Breast epithelium (tissue), 3 donors: ENCODE data around the gene MUC2.

ENCODE experiments used
- POLR2AphosphoS5 ChIP-seq, 3 donors: sonication (generic); formaldehyde crosslinking; IDR thresholded peaks; one replicate each; pipeline ENCODE4 v1.6.1; 2017; ENCODE audit warnings: antibody characterized with exemption in 3 of 3
- TF ChIP-seq, protein P1 (sequence below), 3 donors: fragments of 450-650 bp; IDR thresholded peaks; one replicate each; pipeline ENCODE4 v1.5.1; 2016 to 2017; ENCODE audit warnings: antibody characterized with exemption in 3 of 3, mild to moderate bottlenecking in 3 of 3, moderate library complexity in 3 of 3

DNA sequence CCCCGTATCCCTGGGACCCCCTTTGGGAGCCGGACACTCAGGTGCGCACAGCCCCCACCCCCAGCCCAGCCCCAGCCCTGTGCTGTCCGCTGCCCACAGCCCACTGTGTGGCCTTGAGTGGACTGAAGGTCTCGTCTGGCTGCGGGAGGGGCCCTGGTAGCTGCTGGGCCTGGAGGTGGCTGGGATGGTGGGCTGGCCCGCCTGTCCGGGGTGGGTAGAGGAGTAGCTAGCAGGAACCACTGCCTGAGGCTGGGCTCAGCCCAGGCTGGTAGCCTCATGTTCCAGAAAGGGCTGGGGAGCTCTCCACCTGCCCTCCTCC is 33.6 kb upstream of the MUC2 start:
- TF ChIP-seq, protein P1, sequence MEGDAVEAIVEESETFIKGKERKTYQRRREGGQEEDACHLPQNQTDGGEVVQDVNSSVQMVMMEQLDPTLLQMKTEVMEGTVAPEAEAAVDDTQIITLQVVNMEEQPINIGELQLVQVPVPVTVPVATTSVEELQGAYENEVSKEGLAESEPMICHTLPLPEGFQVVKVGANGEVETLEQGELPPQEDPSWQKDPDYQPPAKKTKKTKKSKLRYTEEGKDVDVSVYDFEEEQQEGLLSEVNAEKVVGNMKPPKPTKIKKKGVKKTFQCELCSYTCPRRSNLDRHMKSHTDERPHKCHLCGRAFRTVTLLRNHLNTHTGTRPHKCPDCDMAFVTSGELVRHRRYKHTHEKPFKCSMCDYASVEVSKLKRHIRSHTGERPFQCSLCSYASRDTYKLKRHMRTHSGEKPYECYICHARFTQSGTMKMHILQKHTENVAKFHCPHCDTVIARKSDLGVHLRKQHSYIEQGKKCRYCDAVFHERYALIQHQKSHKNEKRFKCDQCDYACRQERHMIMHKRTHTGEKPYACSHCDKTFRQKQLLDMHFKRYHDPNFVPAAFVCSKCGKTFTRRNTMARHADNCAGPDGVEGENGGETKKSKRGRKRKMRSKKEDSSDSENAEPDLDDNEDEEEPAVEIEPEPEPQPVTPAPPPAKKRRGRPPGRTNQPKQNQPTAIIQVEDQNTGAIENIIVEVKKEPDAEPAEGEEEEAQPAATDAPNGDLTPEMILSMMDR (IDR thresholded peaks at IDR 0.05): no peak
- TF ChIP-seq POLR2AphosphoS5 (IDR thresholded peaks at IDR 0.05): no peak
